Kidney glomerular epithelial cell (primary cell): ENCODE data around the gene MB.
"Not testable (repeated sequence)": the region's sequence is repeated elsewhere in the genome, so short reads cannot be mapped to it uniquely, and the experiment has no call there.

Experiments
- DNase-seq: peaks from one replicate; lab custom pipeline; 2025; lab: John Stamatoyannopoulos, UW

The MB gene

GRCh38 chr22:35637254-35637653, 20.1 kb upstream of the MB start:
- no peak for DNase-seq

- no peak for DNase-seq
These were observed 17.9 kb upstream of the MB start for GRCh38 chr22:35634943-35635540.

- no peak for DNase-seq
These were observed 16.9 kb upstream of the MB start for GRCh38 chr22:35634015-35634414.

GRCh38 chr22:35633520-35633919, 16.4 kb upstream of the MB start:
- no peak for DNase-seq

GRCh38 chr22:35632935-35633334, 15.8 kb upstream of the MB start:
- no peak for DNase-seq

GRCh38 chr22:35631597-35631996, 14.5 kb upstream of the MB start:
- no peak for DNase-seq

GRCh38 chr22:35630891-35631290, 13.8 kb upstream of the MB start:
- no peak for DNase-seq

GRCh38 chr22:35630387-35630793, 13.3 kb upstream of the MB start:
- peak; percentile 39 for DNase-seq

GRCh38 chr22:35629406-35630216, 12.5 kb upstream of the MB start:
- peak; percentile 95 for DNase-seq

GRCh38 chr22:35628732-35629131, 11.6 kb upstream of the MB start:
- DNase-seq: no peak

GRCh38 chr22:35627267-35628041, 10.3 kb upstream of the MB start:
- DNase-seq: peak; percentile 88

- no peak for DNase-seq
These were observed 8.8 kb upstream of the MB start for GRCh38 chr22:35625763-35626432.

GRCh38 chr22:35624547-35624946, 7.4 kb upstream of the MB start:
- DNase-seq: no peak

GRCh38 chr22:35623885-35624284, 6.8 kb upstream of the MB start:
- not testable (repeated sequence) for DNase-seq

GRCh38 chr22:35622191-35622913, 5.2 kb upstream of the MB start:
- no peak for DNase-seq

GRCh38 chr22:35621451-35621850, 4.3 kb upstream of the MB start:
- DNase-seq: no peak

- DNase-seq: no peak
These were observed 3.6 kb upstream of the MB start for GRCh38 chr22:35620624-35621251.

- DNase-seq: no peak
These were observed 2.4 kb upstream of the MB start for GRCh38 chr22:35619336-35620094.

- DNase-seq: no peak
These were observed 1.5 kb upstream of the MB start for GRCh38 chr22:35618427-35619223.

GRCh38 chr22:35616043-35616442, 1.1 kb downstream of the MB start:
- DNase-seq: no peak
